ENCODE measurements around the gene OR52E5. TPM values are rescaled to one million over a fixed set of nuclear protein-coding genes. Genes with fewer than 3 reads are reported as not detected.

The OR52E5 gene
- polyA plus RNA-seq, 1 donor (not counting 4 experiments of a cell fraction or from before 2014, with no cell fraction given): not detected

GRCh38 chr11:5932671-5933070 lies 39.7 kb downstream of the OR52E5 start:
- H3K9me3 ChIP-seq (ENCODE audit: control insufficient read depth, low read depth, low read length): peaks cover 2% of the 10 kb centered on the region
- DNase-seq (ENCODE audit: low read depth, low spot score) (no peak), FAIRE-seq (no peak)

GRCh38 chr11:5933116-5933515 lies 40.1 kb downstream of the OR52E5 start:
- no peak overlapping the region for H2AFZ ChIP-seq (ENCODE audit: control insufficient read depth, low read length)
- H3K4me1 ChIP-seq (ENCODE audit: control insufficient read depth, extremely low read depth, insufficient read depth, low read length): no peaks in the 10 kb centered on the region
- H3K27me3 ChIP-seq (ENCODE audit: control insufficient read depth, extremely low read depth, insufficient read depth, low read length): no peaks in the 10 kb centered on the region
- dilution Hi-C loops (cut with MboI; ENCODE audit: extremely low pct_ligation_motif_present, low sequenced_read_pairs): no loop called here
- no peaks in the 10 kb centered on the region for H3K79me2 ChIP-seq (ENCODE audit: control insufficient read depth, insufficient read depth, low read length)
- no peak overlapping the region for H3K27ac ChIP-seq (ENCODE audit: control insufficient read depth, insufficient read depth, low read length)
- H3K9me3 ChIP-seq (ENCODE audit: control insufficient read depth, low read depth, low read length): peaks cover 2% of the 10 kb centered on the region
- FAIRE-seq: no peak
- H3K9ac ChIP-seq (ENCODE audit: control insufficient read depth, extremely low read depth, insufficient read depth, low read length): no peak overlapping the region
- TF ChIP-seq EZH2 (IDR thresholded peaks at IDR 0.05; ENCODE audit: low read length): no peak
- TF ChIP-seq CTCF (optimal IDR thresholded peaks at IDR 0.05 in 1 of 3, IDR thresholded peaks at IDR 0.05 in 1 of 3, conservative IDR thresholded peaks at IDR 0.05 in 1 of 3; ENCODE audit: extremely low read depth in 1 of 3, insufficient read depth in 2 of 3, low read length in 3 of 3): no peak
- no peaks in the 10 kb centered on the region for H3K36me3 ChIP-seq (ENCODE audit: control insufficient read depth in 2 of 2, extremely low read depth in 1 of 2, insufficient read depth in 2 of 2, low read length in 2 of 2)
- H3K4me2 ChIP-seq (ENCODE audit: control insufficient read depth, extremely low read depth, insufficient read depth, low read depth, low read length): no peak overlapping the region
- H4K20me1 ChIP-seq (ENCODE audit: control insufficient read depth, extremely low read depth, insufficient read depth, low read length): no peaks in the 10 kb centered on the region
- DNase-seq (ENCODE audit: low read depth, low spot score): no peak
- no peak overlapping the region for H3K4me3 ChIP-seq (ENCODE audit: control insufficient read depth in 2 of 3, extremely low read depth in 1 of 3, insufficient read depth in 2 of 3, low read depth in 1 of 3, low read length in 3 of 3)
- H3K9me1 ChIP-seq (ENCODE audit: control insufficient read depth, extremely low read depth, insufficient read depth, low read length): no peaks in the 10 kb centered on the region

More at GRCh38 chr11:5932671-5933070, 39.7 kb downstream of the OR52E5 start:
- Histone ChIP-seq H3K4me1 (ENCODE audit: control insufficient read depth, extremely low read depth, insufficient read depth, low read length) (no peaks in the 10 kb centered on the region), H3K79me2 (ENCODE audit: control insufficient read depth, insufficient read depth, low read length) (no peaks in the 10 kb centered on the region), H3K27me3 (ENCODE audit: control insufficient read depth, extremely low read depth, insufficient read depth, low read length) (no peaks in the 10 kb centered on the region), H3K9me1 (ENCODE audit: control insufficient read depth, extremely low read depth, insufficient read depth, low read length) (no peaks in the 10 kb centered on the region), H4K20me1 (ENCODE audit: control insufficient read depth, extremely low read depth, insufficient read depth, low read length) (no peaks in the 10 kb centered on the region), H3K27ac (ENCODE audit: control insufficient read depth, insufficient read depth, low read length) (no peak overlapping the region), H3K9ac (ENCODE audit: control insufficient read depth, extremely low read depth, insufficient read depth, low read length) (no peak overlapping the region), H3K36me3 (ENCODE audit: control insufficient read depth in 2 of 2, extremely low read depth in 1 of 2, insufficient read depth in 2 of 2, low read length in 2 of 2) (no peaks in the 10 kb centered on the region), H3K4me2 (ENCODE audit: control insufficient read depth, extremely low read depth, insufficient read depth, low read depth, low read length) (no peak overlapping the region), H2AFZ (ENCODE audit: control insufficient read depth, low read length) (no peak overlapping the region), H3K4me3 (ENCODE audit: control insufficient read depth in 2 of 3, extremely low read depth in 1 of 3, insufficient read depth in 2 of 3, low read depth in 1 of 3, low read length in 3 of 3) (no peak overlapping the region)
- TF ChIP-seq EZH2 (IDR thresholded peaks at IDR 0.05; ENCODE audit: low read length) (no peak), CTCF (optimal IDR thresholded peaks at IDR 0.05 in 1 of 3, IDR thresholded peaks at IDR 0.05 in 1 of 3, conservative IDR thresholded peaks at IDR 0.05 in 1 of 3; ENCODE audit: extremely low read depth in 1 of 3, insufficient read depth in 2 of 3, low read length in 3 of 3) (no peak)
- dilution Hi-C loops (cut with MboI; ENCODE audit: extremely low pct_ligation_motif_present, low sequenced_read_pairs): no loop called here

Data from keratinocyte (primary cell).